ENCODE results near the gene REG3G.
"Not testable (repeated sequence)": the region's sequence is repeated elsewhere in the genome, so short reads cannot be mapped to it uniquely, and the experiment has no call there.

REG3G gene

DNA sequence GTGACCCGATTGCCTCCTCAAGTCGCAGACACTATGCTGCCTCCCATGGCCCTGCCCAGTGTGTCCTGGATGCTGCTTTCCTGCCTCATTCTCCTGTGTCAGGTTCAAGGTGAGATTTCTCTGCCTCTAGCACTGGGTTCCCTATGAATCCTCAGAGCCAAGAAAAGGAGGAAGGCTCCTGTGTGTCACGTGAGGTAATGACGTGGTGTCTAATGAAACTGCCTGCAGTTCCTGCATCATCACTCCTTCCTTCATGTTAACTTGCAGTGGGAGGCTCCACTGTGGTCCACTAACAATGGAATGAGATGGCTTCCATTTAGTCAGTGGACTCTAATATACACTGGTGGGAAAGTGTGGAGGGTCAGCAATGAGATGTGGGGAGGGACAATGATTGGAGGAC is 559 bp downstream of the REG3G start:
- DNase-seq: no peak

DNA sequence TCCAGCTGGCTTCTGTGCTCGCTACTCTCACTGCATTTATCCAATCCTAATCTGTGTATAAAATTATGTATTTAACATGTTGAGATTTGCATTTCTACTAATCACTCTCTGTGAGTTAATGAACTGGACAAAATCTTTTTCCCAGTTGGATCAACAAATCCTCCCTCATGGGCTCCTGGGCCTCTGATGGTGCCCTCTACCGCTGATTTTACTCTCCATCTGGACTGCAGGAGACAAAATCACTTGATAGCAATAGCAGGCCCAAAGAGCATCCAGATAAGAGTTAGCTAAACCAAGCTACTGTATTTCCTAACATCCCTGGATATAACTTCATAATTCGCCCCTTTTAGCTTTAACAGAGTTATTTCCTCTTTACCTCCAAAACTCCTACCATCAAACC is 14.4 kb downstream of the REG3G start:
- DNase-seq: no peak

GRCh38 chr2:79041032-79041448 is 15.5 kb downstream of the REG3G start:
- DNase-seq: no peak

DNA sequence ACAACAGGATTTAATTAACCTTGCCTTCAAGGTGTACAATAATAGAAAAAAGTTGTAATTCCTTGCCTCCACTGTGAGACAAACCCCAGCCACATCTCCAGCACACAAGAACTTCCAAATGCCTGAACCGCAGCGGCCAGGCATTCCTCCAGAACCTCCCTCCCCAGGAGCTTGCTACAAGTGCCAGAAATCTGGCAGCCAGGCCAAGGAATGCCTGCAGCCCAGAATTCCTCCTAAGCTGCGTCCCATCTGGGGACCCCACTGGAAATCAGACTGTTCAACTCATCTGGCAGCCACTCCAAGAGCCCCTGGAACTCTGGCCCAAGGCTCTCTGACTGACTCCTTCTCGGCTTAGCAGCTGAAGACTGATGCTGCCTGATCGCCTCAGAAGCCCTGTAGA is 28.0 kb downstream of the REG3G start:
- not testable (repeated sequence) for DNase-seq

DNA sequence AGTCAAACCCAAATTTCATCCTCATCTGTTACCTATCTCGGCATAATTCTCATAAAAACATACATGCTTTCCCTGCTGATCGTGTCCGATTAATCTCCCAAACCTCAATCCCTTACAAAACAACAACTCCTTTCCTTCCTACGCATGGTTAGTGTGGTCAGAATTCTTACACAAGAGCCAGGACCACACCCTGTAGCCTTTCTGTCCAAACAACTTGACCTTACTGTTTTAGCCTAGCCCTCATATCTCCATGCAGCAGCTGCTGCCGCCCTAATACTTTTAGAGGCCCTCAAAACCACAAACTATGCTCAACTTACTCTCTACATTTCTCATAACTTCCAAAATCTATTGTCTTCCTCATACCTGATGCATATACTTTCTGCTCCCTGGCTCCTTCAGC is 29.3 kb downstream of the REG3G start:
- not testable (repeated sequence) for DNase-seq

DNA sequence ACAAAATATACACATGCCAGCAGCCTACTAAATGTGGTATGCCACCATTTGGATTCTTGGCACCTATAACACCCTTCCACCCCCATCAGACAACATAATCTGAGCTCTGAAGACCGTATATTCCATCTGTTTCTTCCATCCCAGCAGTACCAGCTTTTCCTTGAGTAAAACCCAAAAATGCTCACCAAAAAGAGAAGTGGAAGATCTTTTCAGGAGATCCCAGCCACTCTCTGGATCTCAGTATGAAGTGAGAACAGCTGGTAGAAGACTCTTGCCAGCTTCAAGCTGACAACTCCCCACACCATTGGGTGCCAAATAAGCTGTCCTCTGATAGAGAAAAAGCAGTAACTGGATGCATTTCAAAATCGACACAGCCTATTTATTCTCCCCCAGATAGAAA is 39.7 kb downstream of the REG3G start:
- DNase-seq: no peak

- no peak for DNase-seq
Measured at GRCh38 chr2:79071078-79071477, 45.6 kb downstream of the REG3G start.
